AG04450 (cell line): ENCODE measurements around the gene SPINK2. TPM values are rescaled to one million over a fixed set of nuclear protein-coding genes. Genes with fewer than 3 reads are reported as not detected.

Experiments used
- CTCF ChIA-PET: fragments of 300-600, 350-600 bp; formaldehyde crosslinking; extraction: SDS; loops from one replicate; lab custom pipeline; 2022; ENCODE audit warnings: antibody characterized with exemption, inconsistent platforms; lab: Charles Lee
- POLR2A ChIA-PET: fragments of 350-600 bp; formaldehyde crosslinking; extraction: SDS; loops from one replicate; lab custom pipeline; 2021; ENCODE audit warnings: antibody characterized with exemption, inconsistent platforms; lab: Yijun Ruan, JAX
- DNase-seq: peaks from one replicate; pipeline ENCODE4 v3.0.0-alpha.2; 2011; ENCODE audit warnings: low read depth, low spot score
- H3K27ac ChIP-seq: one replicate; pipeline ENCODE4 v1.5.1; 2012; ENCODE audit warnings: low read depth, low read length, control low read depth
- H3K27me3 ChIP-seq: one replicate; pipeline ENCODE4 v1.6.0; 2012; ENCODE audit warnings: low read length; ENCODE audit not compliant: control insufficient read depth, insufficient read depth
- H3K4me3 ChIP-seq: 2 replicates; pipeline ENCODE4 v1.5.1; 2011; ENCODE audit warnings: mild to moderate bottlenecking, low read depth, low read length, control low read depth
- H3K9me3 ChIP-seq: 2 replicates; pipeline ENCODE4 v1.5.1; 2012; ENCODE audit warnings: low read length; ENCODE audit not compliant: control insufficient read depth, insufficient read depth
- polyA minus RNA-seq: library from RNA; depleted of rRNA, polyadenylated mRNA; stranded (reverse); fragments of >200 nt; gene quantifications from 2 replicates; pipeline ENCODE4 v1.2.3, GENCODE V29; 2011; rRNA and poly(A)+ RNA removed
- polyA plus RNA-seq: library from polyadenylated mRNA; depleted of rRNA; stranded (reverse); fragments of >200 nt; gene quantifications from 2 replicates; pipeline ENCODE4 v1.2.3, GENCODE V29; 2011; rRNA removed
- TF ChIP-seq, protein P1 (sequence below): IDR thresholded peaks from 2 replicates; pipeline ENCODE4 v1.5.1; 2011; ENCODE audit warnings: low read depth, low read length, control low read depth, inconsistent platforms

The SPINK2 gene, protein sequence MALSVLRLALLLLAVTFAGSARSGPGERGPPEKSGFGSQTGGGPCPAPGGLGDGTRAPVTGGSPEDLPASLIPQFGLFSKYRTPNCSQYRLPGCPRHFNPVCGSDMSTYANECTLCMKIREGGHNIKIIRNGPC
- polyA plus RNA-seq (not detected in 2 replicates), polyA minus RNA-seq (not detected in 2 replicates)

DNA sequence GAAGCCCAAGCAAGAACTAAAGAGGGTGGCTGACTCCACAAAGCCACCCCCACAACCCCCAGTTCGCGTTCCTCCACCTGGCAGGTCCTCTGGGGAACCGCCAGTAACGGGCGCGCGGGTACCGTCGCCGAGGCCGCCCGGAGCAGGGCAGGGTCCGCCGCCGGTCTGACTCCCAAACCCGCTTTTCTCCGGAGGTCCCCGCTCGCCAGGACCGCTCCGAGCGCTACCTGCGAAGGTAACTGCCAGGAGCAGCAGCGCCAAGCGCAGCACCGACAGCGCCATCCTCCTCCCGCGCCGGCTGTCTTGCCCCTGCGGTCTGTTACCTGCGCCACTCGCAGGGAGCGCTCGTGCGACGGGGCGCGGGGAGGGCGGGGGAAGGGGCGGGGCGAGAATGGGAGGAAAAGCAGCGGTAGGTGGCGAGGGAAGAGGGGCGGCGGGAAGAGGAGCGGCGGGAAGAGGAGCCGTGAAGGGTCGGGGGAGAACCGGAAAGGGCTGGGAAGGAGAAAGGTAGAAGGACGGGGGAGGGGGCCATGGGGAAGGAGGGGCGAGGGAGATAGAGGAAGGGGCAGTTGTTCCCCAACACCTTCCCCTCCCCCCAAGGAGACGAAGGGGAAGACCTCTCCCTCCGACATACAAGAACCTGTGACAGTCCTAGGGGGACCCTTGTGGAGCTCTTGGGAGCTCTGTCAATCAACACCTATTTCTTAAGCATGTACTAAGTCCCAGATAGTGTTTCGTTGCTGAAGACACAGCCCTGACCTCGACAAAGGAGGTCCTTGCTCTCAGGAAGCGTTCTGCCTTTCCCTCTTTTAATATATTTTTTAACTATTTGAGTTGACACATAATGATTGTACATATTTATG lies at the start of gene SPINK2:
Gene SPINK2, minus strand, starts transcription at position 321 of the 863 bp plus-strand sequence. Its CDS starts 39 bp downstream, at position 282.
- ChIA-PET POLR2A (interaction anchor here (0.7 kb wide), 1 partner anchor 8 kb away, joined by 3 read pairs; no protein-coding TSS in a partner anchor), CTCF (interaction anchor here (0.8 kb wide), 1 partner anchor 15 kb away, joined by 5 read pairs; no protein-coding TSS in a partner anchor)
- no peak for DNase-seq
- no peak within 1 kb of the TSS for H3K27ac ChIP-seq
- peaks cover 38% of the 10 kb centered on the region for H3K27me3 ChIP-seq
- peak within 1 kb of the TSS; percentile 44 for H3K4me3 ChIP-seq
- TF ChIP-seq, protein P1, sequence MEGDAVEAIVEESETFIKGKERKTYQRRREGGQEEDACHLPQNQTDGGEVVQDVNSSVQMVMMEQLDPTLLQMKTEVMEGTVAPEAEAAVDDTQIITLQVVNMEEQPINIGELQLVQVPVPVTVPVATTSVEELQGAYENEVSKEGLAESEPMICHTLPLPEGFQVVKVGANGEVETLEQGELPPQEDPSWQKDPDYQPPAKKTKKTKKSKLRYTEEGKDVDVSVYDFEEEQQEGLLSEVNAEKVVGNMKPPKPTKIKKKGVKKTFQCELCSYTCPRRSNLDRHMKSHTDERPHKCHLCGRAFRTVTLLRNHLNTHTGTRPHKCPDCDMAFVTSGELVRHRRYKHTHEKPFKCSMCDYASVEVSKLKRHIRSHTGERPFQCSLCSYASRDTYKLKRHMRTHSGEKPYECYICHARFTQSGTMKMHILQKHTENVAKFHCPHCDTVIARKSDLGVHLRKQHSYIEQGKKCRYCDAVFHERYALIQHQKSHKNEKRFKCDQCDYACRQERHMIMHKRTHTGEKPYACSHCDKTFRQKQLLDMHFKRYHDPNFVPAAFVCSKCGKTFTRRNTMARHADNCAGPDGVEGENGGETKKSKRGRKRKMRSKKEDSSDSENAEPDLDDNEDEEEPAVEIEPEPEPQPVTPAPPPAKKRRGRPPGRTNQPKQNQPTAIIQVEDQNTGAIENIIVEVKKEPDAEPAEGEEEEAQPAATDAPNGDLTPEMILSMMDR = no peak
- H3K9me3 ChIP-seq = no peaks in the 10 kb centered on the region

DNA sequence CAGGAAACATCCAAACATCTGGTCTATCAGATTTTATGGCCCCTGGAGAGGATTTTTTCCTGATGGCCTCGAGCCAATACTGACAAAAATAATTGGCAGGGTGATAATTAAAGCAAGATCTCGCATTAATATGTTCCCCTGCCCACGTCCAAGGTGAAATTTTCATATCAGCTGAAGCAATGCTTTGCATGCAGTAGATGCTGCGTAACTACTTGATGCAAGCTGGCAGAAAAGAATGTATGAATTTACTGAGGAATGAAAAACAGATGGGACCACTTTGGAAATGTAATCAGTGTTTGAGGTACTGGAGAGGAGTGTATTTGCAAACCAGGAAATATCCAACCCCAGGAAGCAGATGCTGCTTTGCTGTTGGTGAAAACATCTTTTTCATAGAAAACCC lies 49.4 kb upstream of the SPINK2 start:
- Histone ChIP-seq H3K4me3 (no peak overlapping the region), H3K27ac (no peak overlapping the region), H3K9me3 (no peaks in the 10 kb centered on the region), H3K27me3 (no peaks in the 10 kb centered on the region)
- ChIA-PET POLR2A (interaction anchor here (0.6 kb wide), 1 partner anchor 14 kb away, joined by 3 read pairs; no protein-coding TSS in a partner anchor), CTCF (interaction anchor here (0.7 kb wide), 1 partner anchor 35 kb away, joined by 3 read pairs; no protein-coding TSS in a partner anchor)
- TF ChIP-seq, protein P1 = no peak
- DNase-seq = peak; percentile 26

DNA sequence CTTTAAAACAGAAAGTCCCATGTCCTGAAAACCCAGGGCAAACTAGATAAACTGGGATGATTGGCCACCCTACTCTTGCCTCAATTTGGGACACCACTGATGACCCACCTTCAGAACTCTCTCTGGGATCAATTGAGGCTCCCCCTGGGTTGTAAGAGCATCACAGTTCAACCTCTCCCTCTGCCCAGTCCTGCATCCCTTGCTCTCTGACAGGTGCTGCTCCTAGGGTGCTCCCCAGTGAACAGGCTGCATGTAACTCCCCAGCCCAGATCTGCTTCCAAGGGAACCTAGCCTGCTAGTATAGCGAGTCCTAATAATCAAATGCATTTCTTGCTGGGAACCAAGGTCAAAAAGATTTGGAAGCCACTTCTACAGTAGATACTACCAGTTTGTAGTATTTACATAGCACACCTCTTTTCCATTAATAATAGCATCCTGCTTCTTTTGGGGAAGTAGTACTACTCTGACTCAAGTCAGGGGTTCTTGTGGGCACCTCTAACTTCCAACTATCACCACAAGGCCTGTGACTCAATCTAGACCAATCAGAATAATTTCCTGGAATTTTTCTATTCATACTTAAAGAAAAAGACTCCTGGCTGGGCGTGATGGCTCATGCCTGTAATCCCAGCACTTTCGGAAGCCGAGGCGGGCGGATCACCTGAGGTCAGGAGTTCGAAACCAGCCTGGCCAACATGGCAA lies 42.1 kb upstream of the SPINK2 start:
- ChIA-PET CTCF (no interaction called here), POLR2A (interaction anchor here (0.6 kb wide), 1 partner anchor 26 kb away, joined by 4 read pairs; no protein-coding TSS in a partner anchor)
- TF ChIP-seq, protein P1 = no peak
- Histone ChIP-seq H3K27me3 (no peaks in the 10 kb centered on the region), H3K9me3 (no peaks in the 10 kb centered on the region), H3K4me3 (no peak overlapping the region), H3K27ac (no peak overlapping the region)
- DNase-seq = no peak

DNA sequence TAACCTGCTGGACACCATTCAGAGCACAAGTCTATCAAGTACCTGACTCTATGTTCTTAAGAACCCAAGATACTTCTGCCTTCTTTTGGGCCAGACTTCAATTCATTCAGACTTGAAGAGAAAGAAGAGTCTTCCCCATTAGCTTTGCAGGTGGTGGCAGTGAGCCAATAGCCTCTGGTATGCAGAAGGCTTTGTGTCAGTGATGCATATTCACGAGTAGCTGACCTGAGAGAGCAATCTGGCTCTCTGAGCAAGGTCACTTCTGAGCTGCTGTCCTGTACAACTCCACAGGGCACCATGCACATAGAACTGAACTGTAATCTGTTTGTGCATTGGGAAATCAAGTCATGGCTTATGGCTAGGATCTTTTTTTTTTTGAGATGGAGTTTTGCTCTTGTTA lies 39.9 kb upstream of the SPINK2 start:
- CTCF ChIA-PET = interaction anchor here (0.7 kb wide), 2 partner anchors 35 to 285 kb away, joined by 3 to 10 read pairs; no protein-coding TSS in a partner anchor
- Histone ChIP-seq H3K27me3 (peaks cover 6% of the 10 kb centered on the region), H3K4me3 (no peak overlapping the region), H3K27ac (no peak overlapping the region), H3K9me3 (no peaks in the 10 kb centered on the region)
- POLR2A ChIA-PET = interaction anchor here (1.1 kb wide), 1 partner anchor 9 kb away, joined by 3 read pairs; no protein-coding TSS in a partner anchor
- TF ChIP-seq, protein P1 = no peak
- DNase-seq = no peak
